Epithelial cell of proximal tubule (primary cell): ENCODE results near the gene FCHSD2. TPM values are rescaled to one million over a fixed set of nuclear protein-coding genes. Genes with fewer than 3 reads are reported as not detected.
"Not testable (repeated sequence)": the region's sequence is repeated elsewhere in the genome, so short reads cannot be mapped to it uniquely, and the experiment has no call there.

Source experiments
- DNase-seq: peaks from one replicate; pipeline ENCODE4 v3.0.0-alpha.2; 2011; ENCODE audit warnings: low read depth
- H3K4me3 ChIP-seq: 2 replicates; pipeline ENCODE4 v1.5.1; 2011; ENCODE audit warnings: low read depth, mild to moderate bottlenecking, low read length
- CTCF ChIP-seq: conservative IDR thresholded peaks from 2 replicates; pipeline ENCODE4 v1.5.1; 2012; ENCODE audit warnings: low read depth, mild to moderate bottlenecking, low read length
- total RNA-seq: library from RNA; depleted of rRNA; stranded (reverse); fragments of >200 nt; gene quantifications from 2 replicates; pipeline ENCODE4 v1.2.3, GENCODE V29; 2015

FCHSD2 gene
- total RNA-seq, 1 donor from 2014 or later = 8.8 TPM

GRCh38 chr11:72860592-72860991 lies 281.5 kb downstream of the FCHSD2 start:
- H3K4me3 ChIP-seq = no peak overlapping the region
- DNase-seq = no peak
- no peak for TF ChIP-seq CTCF

GRCh38 chr11:72860010-72860409 lies 282.1 kb downstream of the FCHSD2 start:
- no peak for TF ChIP-seq CTCF
- DNase-seq = no peak
- no peak overlapping the region for H3K4me3 ChIP-seq

- no peak overlapping the region for H3K4me3 ChIP-seq
- TF ChIP-seq CTCF = no peak
- no peak for DNase-seq
Observed at GRCh38 chr11:72859126-72859525, 283.0 kb downstream of the FCHSD2 start.

- not testable (repeated sequence) for H3K4me3 ChIP-seq, DNase-seq
Observed at GRCh38 chr11:72858267-72858666, 283.9 kb downstream of the FCHSD2 start.

- TF ChIP-seq CTCF = no peak
- no peak overlapping the region for H3K4me3 ChIP-seq
- no peak for DNase-seq
Observed at GRCh38 chr11:72856551-72857345, 285.4 kb downstream of the FCHSD2 start.

GRCh38 chr11:72856065-72856464 lies 286.1 kb downstream of the FCHSD2 start:
- TF ChIP-seq CTCF = no peak
- no peak for DNase-seq
- no peak overlapping the region for H3K4me3 ChIP-seq

GRCh38 chr11:72851726-72852125 lies 290.4 kb downstream of the FCHSD2 start:
- no peak for DNase-seq
- no peak overlapping the region for H3K4me3 ChIP-seq
- no peak for TF ChIP-seq CTCF
